ENCODE measurements around the gene PRKN. TPM values are rescaled to one million over a fixed set of nuclear protein-coding genes. Genes with fewer than 3 reads are reported as not detected.

The PRKN gene
- total RNA-seq, 1 experiment from 2014 or later: 2.0 TPM

GRCh38 chr6:162203287-162203686, 524.3 kb downstream of the PRKN start:
- Histone ChIP-seq H2BK15ac (ENCODE audit: low read depth, low read length) (no peak overlapping the region), H3K23me2 (ENCODE audit: insufficient read length, low read depth, low read length, poor library complexity, severe bottlenecking) (no peaks in the 10 kb centered on the region), H3K9me3 (ENCODE audit: control insufficient read depth, low read depth, low read length) (no peaks in the 10 kb centered on the region), H2AFZ (ENCODE audit: low read length) (no peak overlapping the region), H3K79me1 (ENCODE audit: insufficient read depth, low read depth, low read length, poor library complexity, severe bottlenecking) (no peaks in the 10 kb centered on the region), H3K9ac (ENCODE audit: extremely low read depth, insufficient read length, low read length) (no peak overlapping the region), H4K20me1 (ENCODE audit: control insufficient read depth, insufficient read depth, insufficient read length) (no peaks in the 10 kb centered on the region), H3K27ac (ENCODE audit: insufficient read length, low read depth, low read length) (no peak overlapping the region), H2AK5ac (ENCODE audit: insufficient read length, low read length) (no peak overlapping the region), H2BK120ac (ENCODE audit: low read depth, low read length, poor library complexity, severe bottlenecking) (no peak overlapping the region), H3K4ac (ENCODE audit: low read depth, low read length) (no peak overlapping the region), H2BK5ac (ENCODE audit: insufficient read length, low read length) (no peak overlapping the region), H4K91ac (ENCODE audit: insufficient read length, low read depth, low read length) (no peak overlapping the region), H4K8ac (replicated peaks; ENCODE audit: insufficient read length, low read depth, low read length) (no peak overlapping the region), H3K18ac (ENCODE audit: insufficient read length, low read depth, low read length) (no peak overlapping the region), H2BK12ac (ENCODE audit: insufficient read length, low read depth, low read length) (no peak overlapping the region), H2BK20ac (ENCODE audit: low read depth, low read length, poor library complexity, severe bottlenecking) (no peak overlapping the region), H3K23ac (ENCODE audit: insufficient read length, low read depth, low read length) (no peak overlapping the region), H4K5ac (ENCODE audit: insufficient read length, low read depth, low read length) (no peak overlapping the region), H3K4me2 (ENCODE audit: insufficient read depth, insufficient read length, low read length) (no peak overlapping the region), H3K56ac (ENCODE audit: insufficient read length, low read depth, low read length) (no peak overlapping the region), H3T11ph (ENCODE audit: low read length) (no peak overlapping the region), H3K27me3 (ENCODE audit: insufficient read depth, low read length) (no peaks in the 10 kb centered on the region), H3K14ac (ENCODE audit: insufficient read depth, low read length) (no peak overlapping the region), H3K4me1 (ENCODE audit: insufficient read depth, low read length) (peaks cover 2% of the 10 kb centered on the region; the same call in 1 of the 2 replicates), H3K79me2 (ENCODE audit: insufficient read depth, low read length) (no peaks in the 10 kb centered on the region)
- no peak overlapping the region for H3K4me3 Mint-ChIP-seq
- H3K27me3 Mint-ChIP-seq (ENCODE audit: low read depth): no peaks in the 10 kb centered on the region
- WGBS (ENCODE audit: extremely low coverage, insufficient read length, low lambda C conversion rate): no CpG with 5 or more reads among the region's 5 CpGs
- H3K4me1 Mint-ChIP-seq: peaks cover 3 to 13% of the 10 kb centered on the region in 2 experiments; a peak in 2 of 4 replicates
- no peaks in the 10 kb centered on the region for H3K9me3 Mint-ChIP-seq
- no peak for DNase-seq
- no peak overlapping the region; a peak in 1 of 7 replicates for H3K27ac Mint-ChIP-seq
- TF ChIP-seq, protein P1, sequence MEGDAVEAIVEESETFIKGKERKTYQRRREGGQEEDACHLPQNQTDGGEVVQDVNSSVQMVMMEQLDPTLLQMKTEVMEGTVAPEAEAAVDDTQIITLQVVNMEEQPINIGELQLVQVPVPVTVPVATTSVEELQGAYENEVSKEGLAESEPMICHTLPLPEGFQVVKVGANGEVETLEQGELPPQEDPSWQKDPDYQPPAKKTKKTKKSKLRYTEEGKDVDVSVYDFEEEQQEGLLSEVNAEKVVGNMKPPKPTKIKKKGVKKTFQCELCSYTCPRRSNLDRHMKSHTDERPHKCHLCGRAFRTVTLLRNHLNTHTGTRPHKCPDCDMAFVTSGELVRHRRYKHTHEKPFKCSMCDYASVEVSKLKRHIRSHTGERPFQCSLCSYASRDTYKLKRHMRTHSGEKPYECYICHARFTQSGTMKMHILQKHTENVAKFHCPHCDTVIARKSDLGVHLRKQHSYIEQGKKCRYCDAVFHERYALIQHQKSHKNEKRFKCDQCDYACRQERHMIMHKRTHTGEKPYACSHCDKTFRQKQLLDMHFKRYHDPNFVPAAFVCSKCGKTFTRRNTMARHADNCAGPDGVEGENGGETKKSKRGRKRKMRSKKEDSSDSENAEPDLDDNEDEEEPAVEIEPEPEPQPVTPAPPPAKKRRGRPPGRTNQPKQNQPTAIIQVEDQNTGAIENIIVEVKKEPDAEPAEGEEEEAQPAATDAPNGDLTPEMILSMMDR (conservative IDR thresholded peaks at IDR 0.05): no peak
- no peaks in the 10 kb centered on the region for H3K36me3 Mint-ChIP-seq (ENCODE audit: insufficient read depth in 1 of 3, low read depth in 3 of 3)
